ENCODE results near the gene TRPM2. TPM values are rescaled to one million over a fixed set of nuclear protein-coding genes. Genes with fewer than 3 reads are reported as not detected.

Gene TRPM2
- total RNA-seq, 4 donors from 2014 or later: 2.9 to 7.0 (median 6.1) TPM

DNA sequence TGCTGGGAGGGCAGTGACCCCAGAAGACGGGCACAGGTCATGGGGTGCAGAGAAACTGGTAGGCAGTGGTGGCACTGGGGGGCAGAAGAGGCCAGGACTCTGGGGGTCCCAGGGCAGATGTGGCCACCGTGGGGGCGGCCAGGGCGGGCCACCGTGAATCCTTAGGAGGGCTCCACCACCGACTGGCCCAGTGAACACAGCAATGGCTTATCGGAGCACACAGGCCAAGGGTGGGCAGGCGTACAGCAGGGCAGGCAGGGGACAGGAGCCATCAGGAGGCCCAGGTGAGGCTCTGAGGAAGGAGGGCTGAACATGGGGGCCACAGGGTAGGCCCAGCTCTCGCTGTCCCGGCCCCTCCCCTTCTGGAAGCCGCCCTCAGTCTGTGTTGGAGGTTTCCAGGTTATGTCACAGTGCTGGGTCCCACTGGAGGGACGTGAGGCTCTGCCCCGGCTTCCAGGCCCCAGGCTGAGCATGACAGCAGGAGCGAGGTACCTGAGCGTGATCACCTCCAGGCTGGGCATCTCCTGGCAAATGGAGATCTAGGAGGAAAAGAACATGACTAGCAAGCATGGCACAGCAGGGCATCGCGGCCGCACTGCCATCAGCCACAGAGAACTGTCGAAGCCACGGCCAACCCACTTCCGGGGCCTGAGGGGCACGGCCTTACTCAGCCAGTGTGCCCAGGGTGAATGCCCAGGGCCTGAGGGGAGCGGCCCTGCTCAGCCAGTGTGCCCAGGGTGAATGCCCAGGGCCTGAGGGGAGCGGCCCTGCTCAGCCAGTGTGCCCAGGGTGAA is 18.0 kb upstream of the TRPM2 start:
- TF ChIP-seq CTCF (IDR thresholded peaks at IDR 0.05; ENCODE audit: low read depth): no peak

- no peak for TF ChIP-seq CTCF (IDR thresholded peaks at IDR 0.05; ENCODE audit: low read depth)
These were observed 16.0 kb upstream of the TRPM2 start for GRCh38 chr21:44337449-44337848.

DNA sequence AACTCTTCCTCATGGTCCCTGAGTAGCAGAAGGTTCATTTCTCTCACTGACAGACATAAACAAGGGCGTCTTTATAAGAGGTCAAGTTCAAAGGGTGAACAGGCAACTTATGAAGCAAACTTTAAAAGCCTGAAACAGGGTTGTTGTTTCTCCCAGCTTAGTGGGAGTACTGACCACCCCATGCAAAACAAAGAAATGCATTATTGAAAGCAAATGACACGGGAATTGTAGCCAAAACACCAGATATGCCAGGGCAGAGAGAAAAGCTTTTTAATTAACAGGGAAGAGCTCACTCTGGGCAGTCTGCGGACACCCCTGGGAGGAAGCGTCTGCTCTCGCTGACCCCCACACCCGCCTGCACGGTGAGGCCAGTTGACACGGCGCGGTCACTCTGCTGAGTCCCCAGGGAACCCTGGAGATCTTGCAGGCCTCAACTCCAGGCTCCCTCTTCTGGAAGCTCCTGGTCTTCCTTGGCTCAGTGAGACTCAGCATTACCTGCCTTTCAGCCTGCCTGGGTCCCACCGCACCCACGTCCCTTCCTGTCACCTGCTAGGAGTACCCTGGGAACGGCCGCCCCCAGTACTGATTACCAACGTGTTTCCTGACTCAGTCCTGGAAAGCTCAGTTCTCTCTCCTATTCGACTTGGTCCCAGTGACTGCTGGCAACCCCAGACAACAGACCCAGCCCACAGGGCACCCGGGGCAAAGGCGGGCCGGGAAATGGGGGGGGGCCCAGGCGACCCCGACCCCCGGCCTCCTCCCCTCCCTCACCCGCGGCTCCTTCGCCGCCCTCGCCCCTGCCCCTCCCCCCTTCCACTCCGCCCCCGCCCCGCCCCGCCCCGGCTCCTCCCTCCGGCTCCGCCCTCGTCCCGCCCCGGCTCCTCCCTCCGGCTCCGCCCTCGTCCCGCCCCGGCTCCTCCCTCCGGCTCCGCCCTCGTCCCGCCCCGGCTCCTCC is 15.2 kb upstream of the TRPM2 start:
- TF ChIP-seq CTCF (IDR thresholded peaks at IDR 0.05; ENCODE audit: low read depth): no peak

GRCh38 chr21:44338971-44339910 is 14.2 kb upstream of the TRPM2 start, which contains the start of gene CFAP410:
Gene CFAP410 (minus strand): TSS chr21:44339390. CDS start chr21:44339194, 196 bp downstream.
- TF ChIP-seq CTCF (IDR thresholded peaks at IDR 0.05; ENCODE audit: low read depth): no peak

- no peak for TF ChIP-seq CTCF (IDR thresholded peaks at IDR 0.05; ENCODE audit: low read depth)
These were observed 8.8 kb upstream of the TRPM2 start for GRCh38 chr21:44344541-44345183.

- no peak for TF ChIP-seq CTCF (IDR thresholded peaks at IDR 0.05; ENCODE audit: low read depth)
These were observed 7.9 kb upstream of the TRPM2 start for GRCh38 chr21:44345495-44345894.

All from subcutaneous adipose tissue (tissue), 4 donors.